ENCODE measurements around the gene ATXN1.

The ATXN1 gene

DNA sequence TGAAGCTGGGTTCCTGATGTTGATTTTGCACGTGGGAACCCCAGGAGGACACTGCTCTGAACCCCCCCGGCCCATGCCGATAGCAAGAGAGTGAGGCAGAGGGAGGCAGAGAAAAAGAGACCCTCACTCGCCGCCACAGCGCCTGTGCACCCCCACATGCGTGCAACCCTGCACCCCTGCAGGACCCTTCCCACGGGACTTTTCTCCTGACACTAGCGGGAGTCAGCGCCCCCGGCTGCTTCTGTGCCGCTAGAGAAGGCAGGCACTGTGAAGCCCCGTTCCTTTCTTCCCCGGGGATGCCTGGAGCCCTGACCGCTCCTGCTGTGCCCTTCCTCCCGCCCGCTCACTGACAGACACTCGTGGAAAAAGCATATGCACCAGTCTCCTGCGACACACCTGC, 455.5 kb downstream of the ATXN1 start:
- Histone ChIP-seq H3K36me3 (ENCODE audit: low read depth) (no peaks in the 10 kb centered on the region), H3K9me3 (ENCODE audit: severe bottlenecking) (no peaks in the 10 kb centered on the region), H3K27ac (ENCODE audit: poor library complexity, severe bottlenecking) (no peak overlapping the region), H3K4me3 (ENCODE audit: severe bottlenecking) (no peak overlapping the region), H3K4me1 (ENCODE audit: insufficient read depth, poor library complexity, severe bottlenecking) (no peaks in the 10 kb centered on the region), H3K27me3 (ENCODE audit: insufficient read depth, poor library complexity, severe bottlenecking) (no peaks in the 10 kb centered on the region)
- DNase-seq (ENCODE audit: low spot score) (no peak), ATAC-seq (ENCODE audit: low read depth) (no peak)
- TF ChIP-seq, protein P1, sequence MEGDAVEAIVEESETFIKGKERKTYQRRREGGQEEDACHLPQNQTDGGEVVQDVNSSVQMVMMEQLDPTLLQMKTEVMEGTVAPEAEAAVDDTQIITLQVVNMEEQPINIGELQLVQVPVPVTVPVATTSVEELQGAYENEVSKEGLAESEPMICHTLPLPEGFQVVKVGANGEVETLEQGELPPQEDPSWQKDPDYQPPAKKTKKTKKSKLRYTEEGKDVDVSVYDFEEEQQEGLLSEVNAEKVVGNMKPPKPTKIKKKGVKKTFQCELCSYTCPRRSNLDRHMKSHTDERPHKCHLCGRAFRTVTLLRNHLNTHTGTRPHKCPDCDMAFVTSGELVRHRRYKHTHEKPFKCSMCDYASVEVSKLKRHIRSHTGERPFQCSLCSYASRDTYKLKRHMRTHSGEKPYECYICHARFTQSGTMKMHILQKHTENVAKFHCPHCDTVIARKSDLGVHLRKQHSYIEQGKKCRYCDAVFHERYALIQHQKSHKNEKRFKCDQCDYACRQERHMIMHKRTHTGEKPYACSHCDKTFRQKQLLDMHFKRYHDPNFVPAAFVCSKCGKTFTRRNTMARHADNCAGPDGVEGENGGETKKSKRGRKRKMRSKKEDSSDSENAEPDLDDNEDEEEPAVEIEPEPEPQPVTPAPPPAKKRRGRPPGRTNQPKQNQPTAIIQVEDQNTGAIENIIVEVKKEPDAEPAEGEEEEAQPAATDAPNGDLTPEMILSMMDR (IDR thresholded peaks at IDR 0.05; ENCODE audit: poor library complexity, severe bottlenecking) = no peak

DNA sequence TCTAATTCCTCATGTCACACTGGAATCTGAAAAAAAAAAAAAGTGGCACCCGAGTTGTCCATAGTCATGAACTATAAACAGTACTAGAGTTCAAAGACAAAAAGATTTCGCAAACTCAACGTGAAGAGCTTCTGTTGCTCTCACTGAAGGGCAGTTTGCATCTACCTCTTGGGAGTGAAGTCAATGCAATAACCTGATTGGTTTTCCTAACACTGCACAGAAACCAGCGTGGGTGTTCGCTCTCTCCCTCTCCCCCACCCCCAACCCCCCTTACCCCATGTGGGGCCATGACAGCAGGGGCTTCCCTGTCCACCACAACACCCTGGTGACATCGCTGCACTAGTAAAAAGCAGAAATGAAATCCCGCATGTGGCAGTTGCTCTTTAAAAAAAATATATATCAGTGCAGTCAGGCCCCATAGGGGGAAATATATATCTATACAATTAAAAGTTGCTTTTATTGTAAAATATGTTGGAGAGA, 456.0 kb downstream of the ATXN1 start:
- TF ChIP-seq, protein P1 (IDR thresholded peaks at IDR 0.05; ENCODE audit: poor library complexity, severe bottlenecking) = no peak
- Histone ChIP-seq H3K27ac (ENCODE audit: poor library complexity, severe bottlenecking) (no peak overlapping the region), H3K27me3 (ENCODE audit: insufficient read depth, poor library complexity, severe bottlenecking) (no peaks in the 10 kb centered on the region), H3K9me3 (ENCODE audit: severe bottlenecking) (no peaks in the 10 kb centered on the region), H3K4me3 (ENCODE audit: severe bottlenecking) (no peak overlapping the region), H3K4me1 (ENCODE audit: insufficient read depth, poor library complexity, severe bottlenecking) (no peaks in the 10 kb centered on the region), H3K36me3 (ENCODE audit: low read depth) (no peaks in the 10 kb centered on the region)
- ATAC-seq (ENCODE audit: low read depth) (no peak), DNase-seq (ENCODE audit: low spot score) (no peak)

DNA sequence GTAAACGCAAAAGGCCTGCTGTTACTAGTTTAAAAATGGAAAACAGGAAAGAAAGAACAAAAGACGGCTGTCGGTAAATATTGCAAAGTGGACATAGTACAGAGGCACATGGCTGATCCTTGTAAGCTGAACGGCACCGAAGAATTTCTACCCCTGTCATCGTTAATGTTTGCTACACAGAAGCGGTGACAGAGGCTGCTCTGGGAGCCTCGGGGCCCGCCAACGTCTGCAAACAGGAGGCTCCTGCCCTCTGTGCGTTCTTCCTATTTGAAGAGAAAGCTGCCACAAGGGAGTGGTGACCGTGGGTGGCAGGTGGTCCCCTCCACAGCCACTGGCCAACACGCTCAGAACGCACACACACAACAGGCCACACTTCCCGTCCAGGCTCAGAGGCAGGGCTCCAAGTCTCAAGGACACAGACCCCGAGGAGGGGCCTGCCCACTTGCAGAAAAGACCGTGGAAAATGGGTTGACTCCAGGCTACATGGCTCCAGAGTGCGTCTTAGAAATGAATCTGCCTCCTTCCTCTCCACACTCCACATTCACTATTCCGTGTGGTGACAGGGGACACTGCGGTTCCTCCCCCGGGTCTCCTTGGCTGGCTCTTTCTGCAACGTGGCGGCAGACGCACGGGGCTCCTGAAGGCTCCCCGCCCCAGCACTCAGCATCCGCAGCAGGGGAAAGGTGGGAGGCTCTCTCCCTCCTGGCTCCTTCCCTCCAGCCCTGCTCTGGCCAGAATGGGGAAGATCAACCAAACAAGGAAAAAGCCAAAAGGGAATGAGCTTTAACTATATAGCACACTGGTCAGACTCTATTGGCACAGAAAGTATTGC, 458.3 kb downstream of the ATXN1 start:
- H3K27ac ChIP-seq (ENCODE audit: poor library complexity, severe bottlenecking) = no peak overlapping the region
- TF ChIP-seq, protein P1 (IDR thresholded peaks at IDR 0.05; ENCODE audit: poor library complexity, severe bottlenecking) = no peak
- no peaks in the 10 kb centered on the region for H3K9me3 ChIP-seq (ENCODE audit: severe bottlenecking)
- H3K36me3 ChIP-seq (ENCODE audit: low read depth) = no peaks in the 10 kb centered on the region
- no peak for DNase-seq (ENCODE audit: low spot score)
- ATAC-seq (ENCODE audit: low read depth) = no peak
- H3K4me3 ChIP-seq (ENCODE audit: severe bottlenecking) = no peak overlapping the region
- H3K27me3 ChIP-seq (ENCODE audit: insufficient read depth, poor library complexity, severe bottlenecking) = no peaks in the 10 kb centered on the region
- H3K4me1 ChIP-seq (ENCODE audit: insufficient read depth, poor library complexity, severe bottlenecking) = no peaks in the 10 kb centered on the region

DNA sequence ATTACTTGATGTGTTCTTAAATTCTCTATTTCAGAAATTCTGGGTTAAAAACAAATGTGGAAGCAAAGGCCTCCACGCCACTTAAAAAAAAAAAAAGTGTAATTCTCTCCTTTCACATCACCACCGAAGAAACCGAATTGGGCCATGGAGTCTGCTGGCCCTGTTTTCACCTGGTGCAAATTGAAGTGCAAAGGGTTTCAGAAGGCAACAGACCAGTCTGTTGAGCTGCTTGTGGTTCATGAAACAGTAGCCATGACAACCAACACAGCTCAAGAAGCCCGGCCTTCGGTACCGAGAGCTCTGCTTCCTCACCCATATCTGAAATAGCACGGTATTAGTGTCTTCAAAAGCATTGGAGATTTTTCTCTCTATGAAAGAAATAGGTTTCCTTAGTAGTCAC, 459.7 kb downstream of the ATXN1 start:
- H3K27ac ChIP-seq (ENCODE audit: poor library complexity, severe bottlenecking) = no peak overlapping the region
- TF ChIP-seq, protein P1 (IDR thresholded peaks at IDR 0.05; ENCODE audit: poor library complexity, severe bottlenecking) = no peak

DNA sequence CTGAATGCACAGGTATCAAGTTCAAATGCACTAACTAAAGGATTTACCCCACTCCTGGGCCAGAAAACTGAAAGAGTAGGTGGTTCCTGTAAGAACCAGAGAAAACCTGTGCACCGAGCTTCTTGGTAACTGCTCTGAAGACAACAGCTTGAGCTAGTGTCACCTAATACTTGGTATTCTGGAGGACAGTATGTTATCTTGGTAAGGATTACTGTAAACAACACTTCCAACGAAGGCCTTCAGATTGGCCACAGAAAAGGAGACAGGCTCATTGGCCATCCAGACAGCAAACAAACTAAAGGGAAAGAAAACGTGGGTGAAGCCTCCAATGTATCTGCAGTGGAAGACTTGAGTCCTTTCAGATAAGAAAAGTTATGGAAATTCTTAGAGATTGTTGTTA, 461.4 kb downstream of the ATXN1 start:
- ATAC-seq (ENCODE audit: low read depth) (no peak), DNase-seq (ENCODE audit: low spot score) (no peak)
- no peaks in the 10 kb centered on the region for H3K9me3 ChIP-seq (ENCODE audit: severe bottlenecking)
- no peaks in the 10 kb centered on the region for H3K4me1 ChIP-seq (ENCODE audit: insufficient read depth, poor library complexity, severe bottlenecking)
- no peaks in the 10 kb centered on the region for H3K27me3 ChIP-seq (ENCODE audit: insufficient read depth, poor library complexity, severe bottlenecking)
- TF ChIP-seq, protein P1 (IDR thresholded peaks at IDR 0.05; ENCODE audit: poor library complexity, severe bottlenecking) = no peak
- H3K27ac ChIP-seq (ENCODE audit: poor library complexity, severe bottlenecking) = no peak overlapping the region
- no peak overlapping the region for H3K4me3 ChIP-seq (ENCODE audit: severe bottlenecking)
- H3K36me3 ChIP-seq (ENCODE audit: low read depth) = no peaks in the 10 kb centered on the region

More for the DNA sequence above, 459.7 kb downstream of the ATXN1 start:
- Histone ChIP-seq H3K36me3 (ENCODE audit: low read depth) (no peaks in the 10 kb centered on the region), H3K9me3 (ENCODE audit: severe bottlenecking) (no peaks in the 10 kb centered on the region), H3K4me1 (ENCODE audit: insufficient read depth, poor library complexity, severe bottlenecking) (no peaks in the 10 kb centered on the region), H3K27me3 (ENCODE audit: insufficient read depth, poor library complexity, severe bottlenecking) (no peaks in the 10 kb centered on the region), H3K4me3 (ENCODE audit: severe bottlenecking) (no peak overlapping the region)
- ATAC-seq (ENCODE audit: low read depth) (no peak), DNase-seq (ENCODE audit: low spot score) (no peak)

Measured in RWPE2 (cell line).